GM21367 (cell line): ENCODE results near the gene HCN2.

ENCODE experiments used
- ATAC-seq: cut with Tn5 transposase; IDR thresholded peaks from one replicate; pipeline ENCODE4 v1.9.1; 2021; ENCODE audit not compliant: unreplicated experiment

The HCN2 gene

DNA sequence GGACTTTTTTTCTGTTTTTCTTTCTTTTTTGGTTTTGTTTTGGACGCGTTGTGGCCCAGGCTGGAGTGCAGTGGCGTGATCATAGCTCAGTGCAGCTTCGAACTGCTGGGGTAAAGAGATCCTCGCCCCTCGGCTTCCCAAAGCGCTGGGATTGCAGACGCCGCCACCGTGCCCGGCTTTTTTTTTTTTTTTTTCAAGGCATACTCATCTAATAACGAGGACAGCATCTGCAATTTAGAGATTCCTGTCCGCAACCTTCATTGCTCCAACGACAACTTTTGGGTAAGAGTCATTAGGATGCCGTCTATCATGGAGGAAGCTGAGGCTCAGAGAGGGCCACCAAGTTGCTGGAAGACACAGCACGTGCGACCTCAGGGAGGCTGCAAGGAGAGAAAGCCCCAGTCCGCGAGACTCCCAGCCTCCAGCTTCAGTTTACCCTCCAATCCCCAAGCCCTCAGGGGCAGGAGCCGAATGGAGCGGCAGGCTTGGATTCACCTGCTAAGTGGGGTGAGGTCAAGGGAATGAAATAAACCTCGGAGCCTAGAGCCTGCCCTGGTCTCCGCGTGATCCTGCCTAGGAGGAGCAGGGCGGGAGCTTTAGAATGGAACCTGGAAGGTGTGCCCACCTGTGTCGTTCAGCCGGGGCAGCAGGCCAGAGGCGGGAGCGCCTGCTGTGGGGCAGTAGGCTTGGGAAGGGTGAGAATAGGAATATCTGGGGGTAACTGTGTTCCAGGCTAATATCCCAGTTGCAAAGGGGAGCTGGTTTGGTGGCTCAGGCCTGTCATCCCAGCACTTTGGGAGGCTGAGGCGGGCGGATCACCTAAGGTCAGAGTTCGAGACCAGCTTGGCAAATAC lies 44.3 kb downstream of the HCN2 start:
- ATAC-seq: no peak

DNA sequence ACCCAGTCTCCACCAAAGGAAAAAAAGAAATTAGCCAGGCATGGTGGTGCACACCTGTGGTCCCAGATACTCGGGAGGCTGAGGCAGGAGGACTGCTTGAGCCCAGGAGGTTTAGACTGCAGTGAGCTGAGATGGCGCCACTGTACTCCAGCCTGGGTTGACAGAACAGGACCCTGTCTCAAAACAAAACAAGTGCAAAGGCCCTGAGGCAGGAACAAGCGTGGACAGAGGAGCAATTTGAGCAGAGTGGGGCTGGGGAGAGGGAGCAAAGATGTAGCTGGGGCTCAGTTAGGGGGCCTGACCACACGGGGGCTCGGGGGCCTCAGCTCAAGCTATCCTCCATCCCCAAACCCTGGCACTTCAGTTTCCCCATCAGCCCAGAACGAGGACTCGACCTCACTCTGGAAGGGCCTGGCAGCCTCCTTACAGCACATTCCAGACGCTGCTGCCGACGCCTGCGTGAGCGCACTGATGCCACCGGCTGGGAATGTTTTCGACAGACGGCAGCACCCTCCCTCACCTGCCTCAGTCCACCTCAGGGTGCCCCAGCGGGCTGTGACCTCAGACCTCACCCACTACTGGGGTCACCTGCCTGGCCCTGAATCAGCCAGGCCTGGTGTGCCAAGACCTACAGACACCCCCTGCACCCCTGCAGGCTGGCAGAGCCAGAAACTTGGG lies 45.4 kb downstream of the HCN2 start:
- no peak for ATAC-seq

- ATAC-seq: no peak
Measured at GRCh38 chr19:638906-639252, 49.2 kb downstream of the HCN2 start.

DNA sequence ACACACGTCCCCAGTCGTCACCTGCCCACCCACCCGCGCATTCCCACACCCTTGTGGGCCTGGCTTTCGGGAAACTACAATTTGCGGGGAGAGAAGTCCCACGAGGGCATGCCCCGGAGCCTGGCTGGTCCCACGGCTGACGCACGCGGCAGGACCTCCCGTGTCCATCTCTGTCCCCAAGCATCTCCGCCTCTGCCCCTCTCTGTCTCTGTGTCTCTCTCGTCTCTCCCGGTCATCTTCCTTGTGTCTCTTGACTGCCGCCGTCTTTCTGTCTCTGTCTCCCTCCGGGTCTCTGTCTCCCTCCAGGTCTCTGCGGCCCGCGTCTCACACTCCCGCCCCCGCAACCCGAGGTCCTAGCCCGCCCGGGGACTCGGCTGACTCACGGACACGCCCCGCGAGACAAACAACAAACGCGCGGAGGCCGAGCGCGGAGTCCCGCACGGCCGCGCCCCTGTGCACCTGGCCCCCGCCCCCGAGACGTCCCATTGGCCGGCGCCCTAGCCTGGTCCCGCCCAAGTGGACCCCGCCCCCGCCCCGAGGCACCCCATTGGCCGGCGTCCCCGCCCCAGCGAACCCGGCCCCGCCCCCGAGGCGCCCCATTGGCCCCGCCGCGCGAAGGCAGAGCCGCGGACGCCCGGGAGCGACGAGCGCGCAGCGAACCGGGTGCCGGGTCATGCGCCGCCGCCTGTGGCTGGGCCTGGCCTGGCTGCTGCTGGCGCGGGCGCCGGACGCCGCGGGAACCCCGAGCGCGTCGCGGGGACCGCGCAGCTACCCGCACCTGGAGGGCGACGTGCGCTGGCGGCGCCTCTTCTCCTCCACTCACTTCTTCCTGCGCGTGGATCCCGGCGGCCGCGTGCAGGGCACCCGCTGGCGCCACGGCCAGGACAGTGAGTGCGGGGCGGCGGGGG lies 49.8 kb downstream of the HCN2 start, which contains the start of gene FGF22:
Gene FGF22 (plus strand): TSS at position 627 of the 908 bp plus-strand sequence. CDS start 47 bp downstream, at position 674.
- peak; percentile 47 for ATAC-seq

- no peak for ATAC-seq
Measured at GRCh38 chr19:640161-640558, 50.5 kb downstream of the HCN2 start.

DNA sequence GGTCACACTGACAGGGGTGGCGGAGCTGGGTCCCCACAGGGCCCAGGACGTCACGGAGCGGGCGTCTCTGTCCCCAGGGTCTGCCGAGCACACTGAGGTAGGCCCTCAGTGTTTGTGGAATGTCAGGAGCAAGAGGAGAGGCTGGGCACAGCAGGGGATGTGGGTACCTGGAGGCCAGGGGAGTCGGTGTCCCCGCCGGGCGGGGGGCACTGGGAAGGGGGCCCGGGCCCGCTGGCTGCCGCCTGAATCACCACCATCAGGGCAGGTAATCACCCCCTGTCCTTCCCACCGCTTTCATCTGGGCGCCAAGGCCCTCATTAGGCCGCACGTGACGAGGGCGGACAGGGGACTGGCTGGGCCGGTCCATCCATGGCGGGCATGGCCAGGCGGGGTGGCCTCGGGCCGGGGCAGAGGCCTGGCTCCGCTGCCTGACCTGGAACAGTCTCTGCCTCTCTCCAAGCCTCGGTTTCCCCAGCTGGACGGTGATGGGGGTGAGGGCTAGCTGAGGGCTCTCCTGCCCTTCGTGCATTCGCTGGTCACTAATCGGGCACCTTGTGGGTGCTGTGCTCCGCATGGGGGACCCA lies 51.0 kb downstream of the HCN2 start:
- ATAC-seq: no peak

DNA sequence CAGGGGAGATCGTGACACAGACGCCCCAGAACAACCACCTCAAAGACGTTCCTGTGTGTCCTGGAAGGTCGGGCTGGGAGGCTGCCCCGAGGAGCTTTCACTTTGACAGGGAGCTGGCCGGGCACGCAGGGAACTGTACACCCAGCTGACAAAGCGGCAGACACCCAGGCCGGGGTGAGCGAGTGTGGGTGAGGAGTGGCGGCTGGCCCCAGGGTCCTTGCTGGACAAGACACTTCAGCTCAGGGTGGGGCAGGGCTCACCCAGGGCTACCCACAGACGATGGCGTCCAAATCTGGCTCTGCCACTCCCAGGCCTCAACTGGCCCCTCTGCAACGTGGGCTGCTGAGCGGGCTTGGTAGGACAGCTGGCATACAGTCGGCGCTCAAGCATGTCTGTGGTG lies 52.0 kb downstream of the HCN2 start:
- ATAC-seq: no peak

DNA sequence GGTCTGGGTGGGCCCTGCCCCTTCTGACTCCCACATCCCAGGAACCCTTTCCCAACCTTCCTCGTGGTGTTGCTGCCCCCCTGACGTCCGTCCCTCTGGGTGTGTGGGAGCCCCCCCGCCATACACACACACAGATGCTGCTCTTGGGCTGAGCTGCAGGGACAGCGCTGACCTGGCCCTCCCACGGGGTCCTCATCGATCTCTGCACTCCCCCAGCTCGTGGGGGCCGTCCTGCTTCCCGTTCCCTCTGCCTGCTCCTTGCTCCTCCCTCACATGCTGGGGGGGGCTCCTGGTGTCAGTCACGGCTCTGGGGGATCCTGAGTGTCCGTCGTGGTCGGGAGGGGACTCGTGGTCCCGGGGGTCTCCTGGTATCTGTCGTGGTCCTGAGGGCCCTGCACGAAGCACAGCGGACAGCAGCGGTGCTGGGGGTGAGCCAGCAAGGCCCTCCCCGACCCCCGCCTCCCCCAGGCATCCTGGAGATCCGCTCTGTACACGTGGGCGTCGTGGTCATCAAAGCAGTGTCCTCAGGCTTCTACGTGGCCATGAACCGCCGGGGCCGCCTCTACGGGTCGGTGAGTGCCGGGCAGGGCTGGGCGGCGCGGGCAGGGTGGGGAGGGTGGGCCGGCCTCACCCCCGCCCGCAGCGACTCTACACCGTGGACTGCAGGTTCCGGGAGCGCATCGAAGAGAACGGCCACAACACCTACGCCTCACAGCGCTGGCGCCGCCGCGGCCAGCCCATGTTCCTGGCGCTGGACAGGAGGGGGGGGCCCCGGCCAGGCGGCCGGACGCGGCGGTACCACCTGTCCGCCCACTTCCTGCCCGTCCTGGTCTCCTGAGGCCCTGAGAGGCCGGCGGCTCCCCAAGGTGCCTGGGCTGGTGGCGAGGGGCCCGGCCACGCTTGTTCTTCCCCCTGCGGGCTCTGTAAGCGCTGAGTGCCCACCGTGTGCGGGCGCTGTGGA lies 53.4 kb downstream of the HCN2 start:
- ATAC-seq: no peak

DNA sequence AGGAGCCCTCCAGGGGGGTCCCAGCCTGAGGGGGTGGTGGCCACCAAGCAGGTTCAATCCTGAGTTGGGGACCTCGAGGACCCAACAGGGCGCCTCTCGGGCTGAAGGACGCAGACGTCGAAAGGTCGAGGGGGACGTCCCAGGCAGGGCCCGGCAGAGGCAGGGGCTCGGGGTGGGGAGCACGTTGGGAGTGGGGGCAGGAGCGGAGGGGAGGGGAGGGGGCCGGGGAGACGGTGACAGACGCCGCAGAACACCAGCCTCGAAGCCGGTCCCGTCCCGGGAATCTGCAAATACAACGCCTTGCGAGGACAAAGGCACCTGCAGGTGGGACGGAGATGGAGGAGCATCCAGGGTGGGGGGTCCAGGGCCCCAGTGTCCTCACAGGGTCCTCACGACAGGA lies 54.1 kb downstream of the HCN2 start:
- ATAC-seq: no peak

DNA sequence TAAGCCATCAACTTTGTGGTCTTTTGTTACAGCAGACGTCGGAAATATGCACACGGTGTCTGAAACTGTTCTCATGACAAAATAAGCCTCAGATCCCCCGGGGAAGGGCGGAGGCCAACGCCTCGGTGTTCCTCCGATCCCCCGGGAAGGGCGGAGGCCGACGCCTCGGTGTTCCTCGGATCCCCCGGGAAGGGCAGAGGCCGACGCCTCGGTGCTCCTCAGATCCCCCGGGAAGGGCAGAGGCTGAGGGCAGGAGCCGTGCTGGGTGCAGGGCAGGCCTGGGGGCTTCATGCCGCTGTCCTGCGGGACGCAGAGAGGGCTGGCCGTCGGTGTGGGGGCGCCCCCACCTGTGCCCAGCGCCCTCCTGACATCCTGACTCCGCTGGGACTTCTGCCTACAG lies 54.7 kb downstream of the HCN2 start:
- ATAC-seq: no peak

GRCh38 chr19:644789-645188 lies 55.1 kb downstream of the HCN2 start:
- ATAC-seq: no peak

DNA sequence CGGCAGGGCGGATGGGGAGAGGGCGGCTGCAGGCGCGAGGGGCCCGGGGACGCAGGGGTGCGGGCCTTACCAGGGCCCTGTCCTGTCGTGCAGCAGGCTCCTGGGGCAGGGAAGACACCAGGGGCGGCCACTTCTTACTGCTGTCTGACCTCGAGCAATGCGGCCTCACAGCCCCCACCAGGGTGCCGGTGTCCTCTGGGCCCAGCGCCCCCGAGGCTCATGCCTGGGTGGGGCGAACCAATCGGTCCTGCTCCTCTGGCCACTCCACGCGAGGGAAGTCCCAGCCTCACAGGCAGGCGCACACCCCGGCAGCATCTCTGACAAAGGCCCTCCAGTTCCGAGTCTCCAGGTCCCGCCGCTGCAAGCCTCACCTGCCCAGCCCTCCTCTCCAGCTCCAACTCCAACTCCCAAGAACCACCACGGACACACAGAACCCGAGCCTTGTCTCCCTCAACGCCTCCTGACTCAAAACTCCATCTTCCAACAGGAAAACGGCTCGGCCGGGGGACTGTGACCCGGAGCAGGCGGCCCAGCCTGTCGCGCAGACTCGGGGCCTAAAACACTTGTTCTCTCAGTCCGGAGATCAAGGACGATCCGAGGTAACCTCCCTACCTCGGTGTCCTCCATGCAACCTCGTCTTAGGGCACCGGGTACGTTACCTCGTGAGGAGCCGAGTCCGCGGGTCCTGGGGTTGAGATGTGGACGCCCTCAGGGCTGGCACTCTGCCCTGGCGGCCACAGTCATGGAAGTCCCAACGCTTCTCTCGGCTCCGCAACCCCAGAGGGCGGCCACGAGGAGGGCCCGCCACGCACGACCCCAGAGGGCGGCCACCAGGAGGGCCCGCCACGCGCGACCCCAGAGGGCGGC lies 56.5 kb downstream of the HCN2 start:
- ATAC-seq: no peak

DNA sequence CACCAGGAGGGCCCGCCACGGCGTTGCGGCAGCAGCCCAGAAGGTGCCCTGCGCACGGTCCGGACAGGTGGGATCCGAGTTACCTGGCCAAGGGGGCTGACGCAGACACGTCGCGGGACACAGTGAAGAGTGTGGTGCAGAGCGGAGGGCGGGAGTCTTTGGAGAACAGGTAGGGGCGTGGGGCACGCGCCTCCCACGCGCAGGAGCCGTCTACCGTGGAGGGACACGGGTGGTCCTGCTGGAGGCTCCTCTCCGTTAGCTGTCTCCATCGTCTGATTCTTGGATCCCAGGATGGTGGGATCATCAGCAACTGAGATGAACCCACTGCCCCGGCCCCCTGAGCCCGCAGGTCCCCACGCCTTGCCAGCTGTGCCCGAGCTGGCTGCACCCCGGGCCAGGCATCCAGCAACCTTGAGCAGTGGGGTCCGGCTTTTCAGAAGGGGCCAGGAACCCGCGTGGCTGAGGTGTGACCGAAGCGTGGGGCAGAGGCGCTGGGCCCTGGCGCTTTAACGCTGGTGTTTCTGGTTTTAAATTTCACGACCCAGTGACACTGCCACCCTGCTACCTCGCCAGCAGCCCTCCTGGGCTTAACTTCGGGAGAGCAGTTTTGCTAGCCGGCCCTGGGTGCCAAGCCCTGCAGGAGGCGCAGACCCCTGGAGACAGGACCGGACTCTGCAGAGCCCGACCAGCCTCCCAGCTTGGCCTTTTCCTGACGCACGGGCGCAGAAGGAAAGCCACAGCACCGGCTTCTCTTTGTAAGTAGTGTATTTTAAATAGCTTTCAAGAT lies 57.3 kb downstream of the HCN2 start:
- ATAC-seq: no peak

DNA sequence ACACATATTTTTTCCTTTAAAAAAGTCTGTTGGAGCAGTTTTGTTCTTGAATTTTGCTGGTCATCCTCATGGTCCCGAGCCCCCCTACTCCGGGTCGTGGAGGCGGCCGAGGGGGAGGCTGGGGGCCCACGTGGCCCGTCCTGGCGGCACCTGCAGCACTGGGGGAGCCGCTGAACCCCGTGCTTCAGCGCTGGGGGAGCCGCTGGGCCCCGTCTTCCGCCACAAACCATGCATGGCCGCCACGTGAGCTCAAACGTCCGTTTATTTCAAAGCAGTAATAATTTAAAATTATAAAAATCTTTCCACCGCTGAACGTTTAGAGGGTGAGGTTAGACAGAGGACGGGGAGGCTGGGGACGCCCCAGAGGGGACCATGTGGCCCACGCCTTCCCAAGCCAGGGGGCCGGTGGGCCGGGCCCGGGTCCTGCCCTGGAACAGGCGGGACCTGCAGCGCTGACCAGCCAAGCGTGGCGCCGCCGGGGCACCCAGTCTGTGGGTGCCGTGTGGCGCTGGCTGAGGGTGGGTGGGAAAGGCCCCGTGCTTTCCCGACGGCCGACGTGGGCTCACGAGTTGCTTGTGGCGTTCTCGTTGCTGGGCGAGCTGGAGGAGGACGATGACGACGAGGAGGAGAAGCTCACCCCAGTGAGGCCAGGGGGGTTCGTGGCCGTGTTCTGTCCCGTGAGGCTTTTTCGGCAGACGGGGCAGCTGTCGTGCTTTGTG lies 58.0 kb downstream of the HCN2 start:
- no peak for ATAC-seq

DNA sequence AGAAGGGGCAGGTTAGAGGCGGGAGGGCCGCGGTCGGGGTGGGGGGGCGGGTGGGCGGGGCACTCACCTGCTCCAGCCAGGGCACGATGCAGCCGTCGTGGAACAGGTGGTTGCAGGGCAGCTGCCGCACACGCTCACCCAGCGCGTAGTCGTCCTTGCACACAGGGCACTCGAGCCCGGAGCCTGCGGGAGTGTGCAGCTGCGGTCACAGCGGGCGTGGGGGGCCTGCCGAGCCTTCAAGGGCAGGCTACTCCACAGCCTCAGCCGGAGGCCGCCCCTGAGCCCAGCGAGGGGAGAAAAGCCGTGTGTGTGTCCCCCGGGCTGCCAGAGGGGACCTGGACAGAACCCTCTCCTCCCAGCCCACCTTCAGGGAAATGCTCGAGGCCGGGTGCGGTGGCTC lies 58.6 kb downstream of the HCN2 start:
- no peak for ATAC-seq

DNA sequence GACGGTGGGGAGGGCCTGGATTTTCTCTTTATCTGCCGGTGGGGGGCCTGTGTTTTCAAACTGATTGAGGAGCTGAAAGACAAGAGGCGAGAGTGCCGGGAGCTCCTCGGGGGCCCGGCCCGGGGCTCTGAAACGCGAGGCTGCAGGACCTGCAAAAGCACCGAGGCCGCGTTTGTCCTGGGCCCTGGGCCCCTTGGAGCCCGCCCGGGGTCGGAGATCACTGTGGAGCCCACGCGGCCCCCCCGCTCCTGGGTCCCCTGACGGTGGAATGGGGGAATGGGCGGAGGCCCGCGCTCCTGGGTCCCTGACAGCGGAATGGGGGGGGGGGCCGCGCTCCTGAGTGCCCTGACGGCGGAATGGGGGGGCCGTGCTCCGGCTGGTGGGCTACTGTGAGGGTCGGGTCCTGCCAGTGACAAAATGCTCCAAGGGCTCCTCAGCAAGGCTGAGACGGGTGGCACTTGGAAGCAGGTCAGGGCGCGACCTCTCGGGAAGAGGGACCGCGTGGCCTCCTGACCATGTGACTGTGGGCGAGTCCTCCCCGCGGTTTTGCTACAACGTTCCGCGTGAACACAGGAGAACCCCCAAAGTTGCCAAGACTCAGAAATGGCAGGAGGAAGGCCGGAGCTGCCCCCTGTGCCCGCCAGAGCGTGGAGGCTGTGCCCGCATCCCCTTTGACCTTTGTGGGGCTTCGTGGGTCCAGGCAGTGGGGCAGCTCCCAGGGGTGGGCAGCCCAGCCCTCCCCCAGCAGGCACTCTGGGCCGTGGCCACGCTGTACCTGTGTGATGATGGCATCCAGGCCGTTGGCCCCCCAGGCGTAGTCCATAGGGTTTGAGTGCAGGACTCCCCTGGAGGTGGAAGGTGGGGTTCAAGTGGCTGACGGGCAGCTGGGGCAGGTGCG lies 59.5 kb downstream of the HCN2 start:
- no peak for ATAC-seq

GRCh38 chr19:650121-650520 lies 60.4 kb downstream of the HCN2 start:
- ATAC-seq: no peak
